PC-9 (cell line): ENCODE measurements around the gene IGFBP4. TPM values are rescaled to one million over a fixed set of nuclear protein-coding genes. Genes with fewer than 3 reads are reported as not detected.

Source experiments
- BruUV-seq: library from RNA; stranded (reverse); fragments of 400-500 nt; replicated peaks from 2 replicates; lab custom pipeline; 2021; lab: Mats Ljungman, UMichigan
- CTCF ChIA-PET: fragments of 300-600 bp; sonication (Branson Sonifier 250); formaldehyde crosslinking; loops from one replicate; lab custom pipeline; 2022; ENCODE audit warnings: antibody characterized with exemption; lab: Charles Lee
- POLR2A ChIA-PET: fragments of 300-600 bp; sonication (Branson Sonifier 250); formaldehyde crosslinking; loops from one replicate; lab custom pipeline; 2022; ENCODE audit warnings: antibody characterized with exemption; ENCODE audit not compliant: unreplicated experiment; lab: Charles Lee
- DNase-seq, 2 experiments: peaks; one replicate each; pipeline versions ENCODE4 v3.0.0 to v3.0.0-alpha.2; 2015 to 2022; ENCODE audit warnings: mixed read lengths in 1 of 2
- H2AFZ ChIP-seq: fragments of 200-600 bp; sonication (generic); 2 replicates; pipeline ENCODE4 v1.8.1; 2017; ENCODE audit warnings: antibody characterized with exemption
- H3F3A ChIP-seq: fragments of 200-600 bp; sonication (generic); 2 replicates; pipeline ENCODE4 v1.8.1; 2017; ENCODE audit warnings: antibody characterized with exemption, mild to moderate bottlenecking, low read depth; ENCODE audit not compliant: insufficient read depth
- H3K27ac ChIP-seq: fragments of 200-600 bp; sonication (generic); 2 replicates; pipeline ENCODE4 v1.6.1; 2016; ENCODE audit warnings: mixed run types
- H3K27me3 ChIP-seq: fragments of 200-600 bp; sonication (generic); 2 replicates; pipeline ENCODE4 v1.6.1; 2016; ENCODE audit warnings: low read depth, mixed run types; ENCODE audit not compliant: insufficient read depth
- H3K36me3 ChIP-seq: fragments of 200-600 bp; sonication (generic); 2 replicates; pipeline ENCODE4 v1.6.1; 2016; ENCODE audit warnings: low read depth, mixed run types
- H3K4me1 ChIP-seq: fragments of 200-600 bp; sonication (generic); replicated peaks from 2 replicates; pipeline ENCODE4 v1.6.1; 2016; ENCODE audit warnings: mixed run types; ENCODE audit not compliant: insufficient read depth
- H3K4me2 ChIP-seq: fragments of 200-600 bp; sonication (generic); 2 replicates; pipeline ENCODE4 v1.6.1; 2017; ENCODE audit warnings: mixed run types
- H3K4me3 ChIP-seq: fragments of 200-600 bp; sonication (generic); 2 replicates; pipeline ENCODE4 v1.6.1; 2016; ENCODE audit warnings: mixed run types
- H3K79me2 ChIP-seq: fragments of 200-600 bp; sonication (generic); 2 replicates; pipeline ENCODE4 v1.6.1; 2017; ENCODE audit warnings: low read depth, mixed run types
- H3K9me2 ChIP-seq: fragments of 200-600 bp; sonication (generic); 2 replicates; pipeline ENCODE4 v1.8.1; 2017; ENCODE audit warnings: mild to moderate bottlenecking; ENCODE audit not compliant: insufficient read depth
- H3K9me3 ChIP-seq: fragments of 200-600 bp; sonication (generic); 2 replicates; pipeline ENCODE4 v1.8.1; 2016; ENCODE audit warnings: low read depth; ENCODE audit not compliant: insufficient read depth
- H4K20me1 ChIP-seq: fragments of 200-600 bp; sonication (generic); 2 replicates; pipeline ENCODE4 v1.8.1; 2017; ENCODE audit not compliant: insufficient read depth
- EZH2 ChIP-seq: fragments of 200-600 bp; sonication (generic); IDR thresholded peaks from 2 replicates; pipeline ENCODE4 v1.8.0; 2017; ENCODE audit warnings: antibody characterized with exemption, low read depth
- intact Hi-C: fragments of 100-400 bp; cut with micrococcal nuclease; formaldehyde crosslinking; loops from one replicate; pipeline ENCODE4 v1.10.0; 2022; ENCODE audit not compliant: unreplicated experiment
- total RNA-seq: library from RNA; stranded (reverse); gene quantifications from 2 replicates; pipeline ENCODE4 v1.2.3, GENCODE V29; 2021
- TF ChIP-seq, protein P1 (sequence below): fragments of 200-600 bp; sonication (generic); conservative IDR thresholded peaks from 2 replicates; pipeline ENCODE4 v1.6.1; 2017; ENCODE audit warnings: mixed run types, antibody characterized with exemption, mild to moderate bottlenecking, moderate library complexity

IGFBP4 gene
- total RNA-seq, 1 experiment from 2014 or later: 138 TPM

GRCh38 chr17:40485851-40486521 lies 42.7 kb downstream of the IGFBP4 start:
- H3K27me3 ChIP-seq: no peaks in the 10 kb centered on the region
- BruUV-seq: no TSS peak
- intact Hi-C loops: loop anchor here (1.0 to 2.0 kb wide), 4 partner anchors 13 to 47 kb away; no protein-coding TSS in a partner anchor
- POLR2A ChIA-PET: interaction anchor here (0.6 to 1.0 kb wide), 6 partner anchors 35 to 1214 kb away, joined by 3 to 12 read pairs (median 4); partner anchors contain the start of gene IGFBP4
- no peaks in the 10 kb centered on the region for H3K9me2 ChIP-seq
- peak overlapping the region; percentile 75 for H3K4me2 ChIP-seq
- H3K27ac ChIP-seq: peak overlapping the region; percentile 93
- 0 out of 2 replicates have a peak overlapping the region, but pooled peaks have one; percentile 35 for H3K4me3 ChIP-seq
- peak; percentile 83 to 96 for DNase-seq
- H3K4me1 ChIP-seq: peaks cover 86% of the 10 kb centered on the region
- 0 out of 2 replicates have a peak, but pooled peaks cover 4% of the 10 kb centered on the region for H3K79me2 ChIP-seq
- CTCF ChIA-PET: interaction anchor here (0.6 to 0.9 kb wide), 2 partner anchors 36 to 46 kb away, joined by 3 to 5 read pairs; no protein-coding TSS in a partner anchor
- H2AFZ ChIP-seq: no peak overlapping the region
- peaks cover 75% of the 10 kb centered on the region for H3F3A ChIP-seq
- no peak for TF ChIP-seq EZH2
- TF ChIP-seq, protein P1, sequence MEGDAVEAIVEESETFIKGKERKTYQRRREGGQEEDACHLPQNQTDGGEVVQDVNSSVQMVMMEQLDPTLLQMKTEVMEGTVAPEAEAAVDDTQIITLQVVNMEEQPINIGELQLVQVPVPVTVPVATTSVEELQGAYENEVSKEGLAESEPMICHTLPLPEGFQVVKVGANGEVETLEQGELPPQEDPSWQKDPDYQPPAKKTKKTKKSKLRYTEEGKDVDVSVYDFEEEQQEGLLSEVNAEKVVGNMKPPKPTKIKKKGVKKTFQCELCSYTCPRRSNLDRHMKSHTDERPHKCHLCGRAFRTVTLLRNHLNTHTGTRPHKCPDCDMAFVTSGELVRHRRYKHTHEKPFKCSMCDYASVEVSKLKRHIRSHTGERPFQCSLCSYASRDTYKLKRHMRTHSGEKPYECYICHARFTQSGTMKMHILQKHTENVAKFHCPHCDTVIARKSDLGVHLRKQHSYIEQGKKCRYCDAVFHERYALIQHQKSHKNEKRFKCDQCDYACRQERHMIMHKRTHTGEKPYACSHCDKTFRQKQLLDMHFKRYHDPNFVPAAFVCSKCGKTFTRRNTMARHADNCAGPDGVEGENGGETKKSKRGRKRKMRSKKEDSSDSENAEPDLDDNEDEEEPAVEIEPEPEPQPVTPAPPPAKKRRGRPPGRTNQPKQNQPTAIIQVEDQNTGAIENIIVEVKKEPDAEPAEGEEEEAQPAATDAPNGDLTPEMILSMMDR: no peak
- no peaks in the 10 kb centered on the region for H4K20me1 ChIP-seq
- H3K36me3 ChIP-seq: 0 out of 2 replicates have a peak, but pooled peaks cover 4% of the 10 kb centered on the region
- no peaks in the 10 kb centered on the region for H3K9me3 ChIP-seq

GRCh38 chr17:40486522-40487370 lies 43.5 kb downstream of the IGFBP4 start:
- H3K27ac ChIP-seq: peak overlapping the region; percentile 93
- H3K4me1 ChIP-seq: peaks cover 86% of the 10 kb centered on the region
- 0 out of 2 replicates have a peak, but pooled peaks cover 4% of the 10 kb centered on the region for H3K79me2 ChIP-seq
- no peaks in the 10 kb centered on the region for H3K9me2 ChIP-seq
- 0 out of 2 replicates have a peak, but pooled peaks cover 4% of the 10 kb centered on the region for H3K36me3 ChIP-seq
- H3K4me2 ChIP-seq: peak overlapping the region; percentile 75
- peaks cover 77% of the 10 kb centered on the region for H3F3A ChIP-seq
- no peaks in the 10 kb centered on the region for H4K20me1 ChIP-seq
- no peaks in the 10 kb centered on the region for H3K9me3 ChIP-seq
- intact Hi-C loops: loop anchor here (1.0 to 2.0 kb wide), 4 partner anchors 13 to 46 kb away; no protein-coding TSS in a partner anchor
- H2AFZ ChIP-seq: no peak overlapping the region
- BruUV-seq: TSS peak; percentile 44
- TF ChIP-seq, protein P1: no peak
- TF ChIP-seq EZH2: no peak
- CTCF ChIA-PET: interaction anchor here (0.6 kb wide), 1 partner anchor 45 kb away, joined by 5 read pairs; no protein-coding TSS in a partner anchor
- no peaks in the 10 kb centered on the region for H3K27me3 ChIP-seq
- peak in 1 of 2 experiments; percentile 90 for DNase-seq
- 0 out of 2 replicates have a peak overlapping the region, but pooled peaks have one; percentile 35 for H3K4me3 ChIP-seq
- POLR2A ChIA-PET: interaction anchor here (0.6 to 1.0 kb wide), 7 partner anchors 34 to 572 kb away, joined by 3 to 12 read pairs (median 4); partner anchors contain the start of gene IGFBP4
